GM21526 (cell line): ENCODE data around the gene RYR3.

ENCODE experiments used
- ATAC-seq: cut with Tn5 transposase; IDR thresholded peaks from one replicate; pipeline ENCODE4 v1.9.1; 2021; ENCODE audit warnings: moderate library complexity; ENCODE audit not compliant: unreplicated experiment, low FRiP score

Gene RYR3

GRCh38 chr15:33851079-33851478 lies 540.3 kb downstream of the RYR3 start:
- no peak for ATAC-seq

- no peak for ATAC-seq
Measured at GRCh38 chr15:33852094-33852493, 541.3 kb downstream of the RYR3 start.

- no peak for ATAC-seq
Measured at GRCh38 chr15:33852570-33852969, 541.8 kb downstream of the RYR3 start.

- ATAC-seq = no peak
Measured at GRCh38 chr15:33857726-33858125, 547.0 kb downstream of the RYR3 start.

GRCh38 chr15:33858836-33859235 lies 548.1 kb downstream of the RYR3 start:
- ATAC-seq = no peak

- ATAC-seq = no peak
Measured at GRCh38 chr15:33859992-33860545, 549.3 kb downstream of the RYR3 start.

- no peak for ATAC-seq
Measured at GRCh38 chr15:33860754-33861153, 550.0 kb downstream of the RYR3 start.

GRCh38 chr15:33864360-33865075 lies 553.8 kb downstream of the RYR3 start:
- no peak for ATAC-seq

GRCh38 chr15:33865416-33865815 lies 554.6 kb downstream of the RYR3 start:
- ATAC-seq = no peak

- ATAC-seq = no peak
Measured at GRCh38 chr15:33866101-33866737, 555.5 kb downstream of the RYR3 start.

- ATAC-seq = no peak
Measured at GRCh38 chr15:33871980-33872379, 561.2 kb downstream of the RYR3 start.

- no peak for ATAC-seq
Measured at GRCh38 chr15:33872416-33873106, 561.8 kb downstream of the RYR3 start.

GRCh38 chr15:33874156-33874555 lies 563.4 kb downstream of the RYR3 start:
- ATAC-seq = no peak

GRCh38 chr15:33882921-33883320 lies 572.2 kb downstream of the RYR3 start:
- ATAC-seq = no peak

GRCh38 chr15:33888176-33888575 lies 577.4 kb downstream of the RYR3 start:
- ATAC-seq = no peak

GRCh38 chr15:33894193-33894592 lies 583.4 kb downstream of the RYR3 start:
- no peak for ATAC-seq

- no peak for ATAC-seq
Measured at GRCh38 chr15:33902043-33902442, 591.3 kb downstream of the RYR3 start.

GRCh38 chr15:33903661-33904060 lies 592.9 kb downstream of the RYR3 start:
- ATAC-seq = no peak

GRCh38 chr15:33907326-33907725 lies 596.6 kb downstream of the RYR3 start:
- no peak for ATAC-seq

- ATAC-seq = no peak
Measured at GRCh38 chr15:33908406-33908805, 597.6 kb downstream of the RYR3 start.

GRCh38 chr15:33910741-33911140 lies 600.0 kb downstream of the RYR3 start:
- no peak for ATAC-seq
